GM18861 (cell line): ENCODE measurements around the gene CORIN.
"Not testable (repeated sequence)": the region's sequence is repeated elsewhere in the genome, so short reads cannot be mapped to it uniquely, and the experiment has no call there.

Experiments
- ATAC-seq: cut with Tn5 transposase; IDR thresholded peaks from one replicate; pipeline ENCODE4 v1.9.1; 2021; ENCODE audit not compliant: unreplicated experiment

The CORIN gene

GRCh38 chr4:47776353-47776752 is 61.5 kb downstream of the CORIN start:
- ATAC-seq = no peak

GRCh38 chr4:47774079-47774478 is 63.8 kb downstream of the CORIN start:
- no peak for ATAC-seq

- ATAC-seq = no peak
Measured at GRCh38 chr4:47771020-47771419, 66.8 kb downstream of the CORIN start.

GRCh38 chr4:47767956-47768355 is 69.9 kb downstream of the CORIN start:
- ATAC-seq = not testable (repeated sequence)

GRCh38 chr4:47763279-47763678 is 74.6 kb downstream of the CORIN start:
- ATAC-seq = no peak

- no peak for ATAC-seq
Measured at GRCh38 chr4:47762376-47763266, 75.2 kb downstream of the CORIN start.

- ATAC-seq = not testable (repeated sequence)
Measured at GRCh38 chr4:47753316-47753715, 84.6 kb downstream of the CORIN start.

- ATAC-seq = no peak
Measured at GRCh38 chr4:47752214-47752613, 85.7 kb downstream of the CORIN start.

- no peak for ATAC-seq
Measured at GRCh38 chr4:47750788-47751187, 87.1 kb downstream of the CORIN start.

GRCh38 chr4:47749858-47750257 is 88.0 kb downstream of the CORIN start:
- no peak for ATAC-seq

GRCh38 chr4:47749060-47749459 is 88.8 kb downstream of the CORIN start:
- no peak for ATAC-seq

GRCh38 chr4:47747846-47748494 is 89.9 kb downstream of the CORIN start:
- ATAC-seq = no peak

- no peak for ATAC-seq
Measured at GRCh38 chr4:47747211-47747610, 90.7 kb downstream of the CORIN start.

GRCh38 chr4:47746122-47746521 is 91.7 kb downstream of the CORIN start:
- no peak for ATAC-seq

GRCh38 chr4:47744843-47745382 is 93.0 kb downstream of the CORIN start:
- ATAC-seq = no peak

GRCh38 chr4:47744253-47744652 is 93.6 kb downstream of the CORIN start:
- no peak for ATAC-seq

- ATAC-seq = no peak
Measured at GRCh38 chr4:47741200-47741599, 96.7 kb downstream of the CORIN start.

GRCh38 chr4:47737326-47737725 is 100.5 kb downstream of the CORIN start:
- no peak for ATAC-seq

- no peak for ATAC-seq
Measured at GRCh38 chr4:47736555-47736954, 101.3 kb downstream of the CORIN start.

GRCh38 chr4:47736146-47736545 is 101.7 kb downstream of the CORIN start:
- ATAC-seq = no peak

- ATAC-seq = no peak
Measured at GRCh38 chr4:47733302-47734175, 104.3 kb downstream of the CORIN start.
